ENCODE results near the gene FAM78A. TPM values are rescaled to one million over a fixed set of nuclear protein-coding genes. Genes with fewer than 3 reads are reported as not detected.

The FAM78A gene, protein sequence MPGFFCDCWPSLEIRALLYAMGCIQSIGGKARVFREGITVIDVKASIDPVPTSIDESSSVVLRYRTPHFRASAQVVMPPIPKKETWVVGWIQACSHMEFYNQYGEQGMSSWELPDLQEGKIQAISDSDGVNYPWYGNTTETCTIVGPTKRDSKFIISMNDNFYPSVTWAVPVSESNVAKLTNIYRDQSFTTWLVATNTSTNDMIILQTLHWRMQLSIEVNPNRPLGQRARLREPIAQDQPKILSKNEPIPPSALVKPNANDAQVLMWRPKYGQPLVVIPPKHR
- total RNA-seq (2014; rRNA removed; shearing (Covaris generic)): 0.24 and 2.0 TPM in 2 replicates

DNA sequence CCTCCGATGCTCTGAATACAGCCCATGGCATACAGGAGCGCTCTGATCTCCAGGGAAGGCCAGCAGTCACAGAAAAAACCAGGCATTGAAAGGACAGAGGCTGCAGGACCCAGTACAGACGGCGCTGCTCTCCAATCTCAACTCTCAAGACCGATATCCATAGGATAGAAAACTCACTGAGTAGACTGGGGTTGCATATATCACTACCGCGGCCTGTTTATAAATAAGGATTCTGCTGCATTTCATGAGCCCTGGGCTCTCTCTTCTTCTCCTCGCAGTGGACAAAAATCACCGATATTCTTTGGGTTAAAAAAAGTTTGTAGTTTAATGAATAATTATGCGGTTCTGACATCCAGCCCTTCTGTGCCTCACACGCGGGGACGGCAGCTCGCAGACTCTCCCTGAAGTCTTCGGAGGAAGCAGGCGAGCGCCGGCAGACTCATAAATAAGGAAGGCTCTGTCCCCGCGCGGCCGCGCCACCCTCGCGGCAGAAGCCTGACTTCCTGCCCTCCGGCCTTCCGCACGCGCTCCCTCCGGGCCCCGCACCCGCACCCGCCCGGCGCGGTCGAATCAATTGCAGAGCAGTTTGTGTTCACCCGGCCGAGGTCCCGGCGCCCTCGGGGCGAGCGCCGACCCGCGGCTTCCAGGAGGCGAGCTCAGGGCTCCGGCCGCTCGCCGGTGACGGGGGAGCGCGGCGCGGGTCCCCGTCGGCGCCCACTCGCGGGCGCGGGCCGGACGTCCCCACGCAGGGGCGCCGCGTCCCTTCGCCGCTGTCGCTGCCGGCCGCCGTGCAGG, at the start of gene FAM78A:
Gene FAM78A, minus strand, starts transcription at position 417 of the 795 bp plus-strand sequence. Its CDS starts 331 bp downstream, at position 86.
- DNase-seq (ENCODE audit: low read depth): peak; percentile 38

DNA sequence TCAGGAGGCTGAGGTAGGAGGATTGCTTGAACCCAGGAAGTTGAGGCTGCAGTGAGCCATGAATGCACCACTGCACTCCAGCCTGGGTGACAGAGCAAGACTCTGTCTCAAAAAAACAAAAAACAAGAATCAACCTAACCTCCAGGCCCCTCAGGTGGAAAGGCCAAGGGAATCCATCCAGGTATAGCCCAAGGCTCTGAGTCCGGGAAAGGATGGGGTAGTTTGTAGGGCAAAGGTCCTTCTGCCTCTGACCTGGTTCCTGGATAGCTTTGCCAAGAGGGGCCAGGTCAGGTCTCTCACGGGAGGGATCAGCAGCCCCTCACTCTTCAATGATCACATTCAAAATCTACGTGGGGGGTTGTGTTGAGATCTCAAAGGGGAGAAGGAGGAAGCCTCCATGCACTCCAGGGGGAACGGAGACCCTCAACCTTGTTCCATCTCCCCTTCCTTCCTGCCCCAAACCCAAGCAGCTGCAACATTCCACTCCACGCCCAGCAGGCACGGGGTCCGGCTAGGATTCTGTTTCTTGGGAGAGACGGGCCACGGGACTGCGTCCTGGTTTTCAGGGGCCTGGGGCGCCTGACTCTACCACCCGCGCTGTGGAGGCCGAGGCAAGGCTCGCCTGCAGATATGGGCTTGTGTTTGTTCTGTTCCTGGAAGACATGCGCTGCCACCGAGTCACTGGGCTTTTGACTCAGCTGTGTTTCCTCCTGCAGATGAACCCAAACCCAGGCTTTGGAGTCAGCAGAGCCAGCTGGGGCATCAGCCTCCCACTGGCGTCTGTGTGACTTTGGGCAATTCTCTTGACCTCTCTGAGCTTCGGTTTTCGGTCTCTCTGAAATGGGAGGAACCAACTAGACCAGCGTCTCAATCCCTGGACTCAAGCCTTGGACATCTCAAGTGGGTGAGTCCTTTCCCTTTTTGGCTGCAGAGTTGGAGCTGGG, 48.7 kb upstream of the FAM78A start:
- DNase-seq (ENCODE audit: low read depth): no peak

DNA sequence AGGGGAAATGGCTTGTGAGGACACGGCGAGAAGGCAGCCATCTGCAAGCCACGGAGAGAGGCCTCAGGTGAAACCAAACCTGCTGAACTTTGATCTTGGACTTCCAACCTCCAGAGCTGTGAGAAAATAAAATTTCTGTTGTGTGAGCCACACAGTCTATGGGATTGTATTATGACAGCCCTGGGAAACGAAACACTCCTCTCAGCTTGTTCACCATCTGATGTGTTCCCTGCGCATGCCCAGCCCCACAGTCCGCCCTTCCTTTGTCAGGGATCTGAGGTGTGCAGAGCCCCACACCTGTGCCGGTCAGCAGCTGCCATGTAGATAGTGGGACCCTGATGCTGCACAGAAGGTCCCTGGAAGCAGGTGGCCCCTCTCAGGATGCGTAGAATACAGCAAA, 47.3 kb upstream of the FAM78A start:
- DNase-seq (ENCODE audit: low read depth): no peak

DNA sequence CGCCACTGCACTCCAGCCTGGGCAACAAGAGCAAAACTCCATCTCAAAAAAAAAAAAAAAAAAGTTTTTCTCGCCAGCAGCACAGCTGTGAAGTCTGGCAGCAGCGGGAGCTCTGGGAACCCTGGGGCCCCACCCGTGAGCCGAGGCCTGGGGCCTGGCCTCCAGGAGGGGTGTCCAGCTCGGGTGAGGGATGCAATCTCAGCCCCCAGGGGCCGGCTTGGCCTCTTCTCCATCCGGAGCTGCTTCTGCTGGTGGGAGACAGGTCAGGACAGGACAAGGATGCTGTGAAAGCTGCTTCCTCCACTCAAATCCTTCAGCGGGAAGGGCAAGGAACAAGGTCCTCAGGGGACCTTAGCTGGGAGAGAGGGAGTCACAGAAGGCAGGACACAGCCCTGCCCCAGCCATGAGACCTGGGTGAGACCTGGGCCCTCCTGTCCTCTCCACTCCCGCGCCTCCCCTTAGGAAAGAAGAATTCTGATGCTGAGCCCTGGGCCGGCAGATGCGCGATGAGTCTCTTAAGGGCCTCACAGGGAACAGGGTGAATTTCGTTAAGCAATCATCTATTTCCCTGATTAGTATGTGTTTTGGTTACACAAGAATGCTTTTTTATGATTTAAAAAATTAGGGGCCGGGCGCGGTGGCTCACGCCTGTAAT, 43.8 kb upstream of the FAM78A start:
- no peak for DNase-seq (ENCODE audit: low read depth)

DNA sequence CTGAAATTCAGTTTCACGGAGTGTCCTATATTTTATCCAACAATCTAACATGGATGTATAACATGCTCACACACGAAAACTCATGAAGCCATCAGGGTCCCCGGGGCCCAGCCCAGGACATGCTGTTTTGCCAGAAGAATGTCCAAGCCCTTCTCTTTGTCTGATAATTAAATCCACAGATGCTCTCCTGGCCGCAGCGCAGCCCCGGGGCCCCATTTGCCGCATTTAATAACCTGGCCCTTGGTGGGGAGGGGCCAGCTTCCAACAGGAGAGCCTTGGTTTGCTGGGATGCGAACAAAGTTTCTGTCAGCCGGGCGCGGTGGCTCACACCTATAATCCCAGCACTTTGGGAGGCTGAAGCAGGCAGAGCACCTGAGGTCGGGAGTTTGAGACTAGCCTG, 43.2 kb upstream of the FAM78A start:
- DNase-seq (ENCODE audit: low read depth): no peak

DNA sequence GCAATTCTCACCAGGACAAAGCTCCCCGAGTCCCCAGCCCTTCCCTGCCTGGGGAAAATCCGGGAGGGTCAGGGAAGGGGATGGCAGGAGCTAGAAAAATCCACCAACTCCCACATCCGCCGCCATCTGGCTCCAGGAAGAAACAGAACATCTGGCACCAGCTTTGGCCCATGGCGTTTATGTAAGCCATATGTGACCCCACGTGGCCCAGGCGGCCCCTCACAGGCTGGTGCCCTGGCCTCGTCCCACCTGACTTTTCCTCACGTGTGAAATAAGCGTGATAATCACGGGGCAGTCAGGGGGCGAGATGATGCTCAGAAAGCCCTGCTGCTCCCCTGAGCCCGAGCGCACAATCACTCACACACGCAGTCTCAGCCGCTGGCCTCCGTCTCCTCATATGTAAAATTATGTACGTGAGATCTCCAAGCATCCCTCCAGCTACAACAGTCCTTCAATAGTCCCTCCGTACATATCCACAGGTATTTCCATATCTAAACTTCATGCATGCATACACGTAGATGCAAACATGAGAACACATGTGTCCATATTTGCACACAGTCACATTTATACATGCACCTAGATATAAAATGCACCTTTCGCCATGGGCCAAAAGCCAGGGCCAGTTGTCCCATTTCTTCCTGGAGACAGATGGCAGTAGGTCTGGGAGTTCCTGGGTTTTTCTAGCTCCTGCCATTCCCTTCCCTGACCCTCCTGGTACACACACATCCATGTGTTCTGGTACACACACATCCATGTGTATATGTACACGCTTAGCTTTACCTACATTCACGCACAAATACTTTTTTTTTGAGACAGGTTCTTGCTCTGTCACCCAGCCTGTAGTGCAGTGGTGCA, 42.1 kb upstream of the FAM78A start:
- peak; percentile 46 for DNase-seq (ENCODE audit: low read depth)

DNA sequence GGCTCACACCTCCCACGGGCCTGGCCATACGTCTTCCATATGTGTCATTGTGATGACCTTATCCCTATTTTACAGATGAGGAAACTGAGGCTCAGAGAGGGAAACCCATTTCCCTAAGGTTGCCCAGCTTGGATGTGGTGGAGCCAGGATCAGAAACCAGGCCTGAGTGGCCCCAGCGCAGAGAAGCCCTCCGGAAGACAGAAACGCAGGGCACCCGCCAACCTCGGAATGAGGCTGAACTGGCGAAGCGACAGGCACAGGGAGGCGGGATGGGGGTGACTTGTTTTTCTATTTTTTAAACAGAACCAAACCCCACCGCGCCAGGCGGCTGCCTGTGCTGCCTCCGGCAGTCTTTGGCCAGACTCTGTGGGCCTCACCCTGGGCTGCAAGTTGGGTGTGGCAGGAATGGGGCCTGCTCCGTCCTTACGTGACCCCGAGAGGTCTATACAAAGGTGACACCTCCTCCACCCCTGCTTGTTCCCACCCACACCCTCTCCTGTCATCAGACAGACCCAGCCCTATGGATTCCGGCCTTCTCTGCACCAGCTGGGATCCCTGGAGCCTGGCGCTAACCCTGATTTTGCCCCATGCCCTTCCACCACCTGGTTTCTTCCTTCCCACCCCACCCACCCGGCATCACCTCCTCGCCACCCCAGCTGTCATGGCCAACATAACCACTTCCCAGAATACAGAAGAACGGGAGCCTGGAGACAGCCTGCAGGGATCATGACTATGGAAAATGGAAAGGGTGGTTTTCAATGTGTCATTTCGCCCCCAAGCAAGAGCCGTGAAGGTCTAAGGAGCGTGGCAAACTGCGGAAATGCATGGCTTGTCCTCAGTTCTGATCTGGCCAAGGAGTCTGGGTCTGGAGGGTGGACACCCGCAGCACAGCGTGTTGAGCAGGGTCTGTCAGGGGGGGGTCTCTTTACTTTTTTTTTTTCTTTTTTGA, 36.8 kb upstream of the FAM78A start:
- peak; percentile 30 for DNase-seq (ENCODE audit: low read depth)

DNA sequence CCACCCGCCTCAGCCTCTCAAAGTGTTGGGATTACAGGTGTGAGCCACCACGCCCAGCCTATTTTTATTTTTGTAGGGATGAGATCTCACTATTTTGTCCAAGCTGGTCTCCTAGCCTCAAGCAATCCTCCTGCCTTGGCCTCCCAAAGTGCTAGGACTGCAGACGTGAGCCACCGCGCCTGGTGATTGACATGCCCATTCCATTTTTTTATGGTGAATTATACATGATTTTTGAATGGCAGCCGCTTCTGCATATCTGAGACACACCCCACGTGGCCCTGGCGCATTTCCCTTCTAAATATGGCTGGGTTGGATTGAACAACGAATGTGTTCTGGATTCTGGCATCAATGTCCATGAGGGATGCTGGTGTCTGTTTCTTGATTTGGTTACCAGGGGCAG, 35.9 kb upstream of the FAM78A start:
- no peak for DNase-seq (ENCODE audit: low read depth)

DNA sequence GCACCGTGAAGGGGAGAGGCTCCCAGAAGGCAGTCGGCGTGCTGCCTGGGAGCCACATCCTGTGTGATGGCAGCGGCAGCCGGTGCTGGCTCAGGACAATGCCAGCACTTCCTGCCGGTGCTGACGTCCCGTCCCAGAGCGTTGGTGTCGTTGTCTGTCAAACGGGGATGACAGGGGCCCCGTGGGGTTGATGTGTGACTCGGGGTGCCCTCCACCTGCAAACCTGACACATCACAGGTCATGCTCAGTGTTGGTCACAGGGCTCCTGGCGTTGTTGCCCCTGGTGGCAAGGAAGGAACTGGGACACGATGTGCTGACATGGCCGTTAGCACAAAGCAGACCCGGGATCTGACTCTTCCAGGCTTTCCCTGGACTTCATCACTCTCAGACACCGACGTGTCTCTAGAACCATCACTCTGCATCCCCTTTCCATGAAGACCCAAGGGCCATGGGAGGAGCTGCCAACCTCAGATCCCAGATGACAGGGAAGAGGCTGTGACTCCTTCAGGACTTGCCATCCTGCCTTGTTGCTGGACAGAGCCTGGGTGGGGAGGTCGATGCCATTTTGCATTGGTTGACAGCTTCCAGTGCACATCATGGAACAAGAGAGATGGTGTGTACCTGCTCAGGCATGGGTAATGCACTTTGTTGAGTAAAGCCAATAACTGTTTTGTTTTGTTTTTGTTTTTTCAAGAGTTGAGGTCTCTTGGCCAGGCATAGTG, 34.7 kb upstream of the FAM78A start:
- no peak for DNase-seq (ENCODE audit: low read depth)

DNA sequence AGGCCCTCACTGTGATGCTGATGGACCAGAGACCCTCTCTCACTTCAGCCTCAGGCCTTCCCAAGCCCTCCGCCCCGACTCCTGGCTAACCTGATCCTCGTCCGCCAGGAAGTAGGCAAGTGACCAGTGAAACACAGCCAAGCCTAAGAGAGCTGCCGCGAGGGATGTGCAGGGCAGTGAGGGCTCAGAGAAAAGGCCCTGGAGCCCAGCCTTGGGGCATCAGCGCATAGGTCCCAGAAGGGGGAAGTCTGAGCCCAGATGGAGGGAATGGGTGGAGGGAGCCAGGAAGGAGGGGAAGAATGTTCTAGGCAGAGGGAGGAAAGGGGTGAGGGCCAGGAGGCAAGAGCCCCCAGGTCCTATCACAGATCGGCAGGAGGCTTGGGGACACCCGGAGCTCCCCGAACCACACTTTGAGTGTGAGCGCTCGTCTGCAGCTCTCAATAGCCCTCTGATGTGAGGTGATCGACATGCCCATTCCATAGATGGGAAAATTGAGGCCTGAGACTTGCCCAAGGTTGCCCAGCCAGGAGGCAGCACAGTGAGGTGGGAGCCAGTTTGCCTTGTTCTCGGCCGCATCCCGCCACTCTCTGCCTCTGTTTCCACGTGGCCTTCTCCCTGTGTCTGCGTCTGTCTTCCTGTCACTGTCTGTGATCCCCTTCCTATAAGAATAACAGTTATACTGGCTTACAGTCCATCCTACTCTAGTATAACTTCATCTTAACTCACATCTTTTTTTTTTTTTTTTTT, 33.4 kb upstream of the FAM78A start:
- no peak for DNase-seq (ENCODE audit: low read depth)

DNA sequence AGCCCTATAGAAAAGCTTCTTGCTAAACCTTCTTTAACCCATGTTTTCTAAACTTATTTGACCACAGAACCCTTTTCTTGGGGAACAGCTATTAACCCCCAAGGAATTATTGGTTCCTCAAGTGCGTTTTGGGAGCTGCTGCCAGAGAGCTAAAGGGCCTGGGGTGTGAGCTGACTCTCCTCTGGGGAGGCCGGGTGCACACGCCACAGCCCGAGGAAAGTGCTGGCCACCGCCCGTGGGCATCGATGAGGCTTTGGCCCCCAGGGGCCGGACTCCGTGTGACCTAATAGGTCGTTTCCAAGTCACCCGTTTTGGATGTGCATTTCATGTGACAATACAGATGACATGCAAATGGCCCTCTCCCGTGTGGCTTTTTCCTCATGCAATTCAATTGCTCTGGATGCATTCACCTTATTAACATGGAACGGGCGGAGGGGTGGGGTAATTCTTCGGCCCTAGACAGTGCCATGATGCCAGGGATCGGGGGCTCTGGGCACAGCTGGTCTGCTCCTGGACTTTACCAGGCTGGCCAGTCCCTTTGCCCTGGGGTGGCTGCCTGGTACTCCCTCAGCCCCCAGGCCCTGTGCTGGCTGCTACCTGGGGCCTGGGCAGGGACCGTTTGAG, 32.7 kb upstream of the FAM78A start:
- DNase-seq (ENCODE audit: low read depth): no peak

DNA sequence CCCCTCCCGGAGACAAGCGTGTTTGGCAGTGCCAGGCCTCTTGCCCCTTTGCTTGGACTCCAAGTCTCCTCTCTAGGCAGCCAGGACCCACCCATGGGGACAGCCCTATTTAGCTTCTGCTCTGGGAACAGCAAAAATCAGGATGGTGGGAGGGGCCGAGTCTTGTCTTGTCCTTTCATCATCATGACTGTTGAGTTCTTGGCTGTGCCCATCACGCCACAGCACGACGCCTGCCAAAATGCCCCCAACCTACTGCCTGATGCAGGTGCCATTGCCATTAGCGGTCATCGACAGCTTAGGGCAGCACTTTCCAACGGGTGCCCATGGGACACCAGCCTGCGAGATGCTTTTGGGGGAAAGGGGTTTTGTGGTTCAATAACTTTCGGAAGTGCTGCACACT, 32.1 kb upstream of the FAM78A start:
- no peak for DNase-seq (ENCODE audit: low read depth)

DNA sequence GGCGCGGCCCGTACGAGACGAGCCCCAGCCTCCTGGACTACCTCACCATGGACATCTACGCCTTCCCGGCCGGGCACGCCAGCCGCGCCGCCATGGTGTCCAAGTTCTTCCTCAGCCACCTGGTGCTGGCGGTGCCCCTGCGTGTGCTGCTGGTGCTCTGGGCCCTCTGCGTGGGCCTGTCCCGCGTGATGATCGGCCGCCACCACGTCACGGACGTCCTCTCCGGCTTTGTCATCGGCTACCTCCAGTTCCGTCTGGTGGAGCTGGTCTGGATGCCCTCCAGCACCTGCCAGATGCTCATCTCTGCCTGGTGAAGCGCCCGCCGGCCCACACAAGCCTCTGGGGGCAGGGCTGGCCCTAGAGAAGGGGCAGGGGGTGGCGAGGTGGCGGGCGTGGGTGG, 31.7 kb upstream of the FAM78A start:
- DNase-seq (ENCODE audit: low read depth): no peak

DNA sequence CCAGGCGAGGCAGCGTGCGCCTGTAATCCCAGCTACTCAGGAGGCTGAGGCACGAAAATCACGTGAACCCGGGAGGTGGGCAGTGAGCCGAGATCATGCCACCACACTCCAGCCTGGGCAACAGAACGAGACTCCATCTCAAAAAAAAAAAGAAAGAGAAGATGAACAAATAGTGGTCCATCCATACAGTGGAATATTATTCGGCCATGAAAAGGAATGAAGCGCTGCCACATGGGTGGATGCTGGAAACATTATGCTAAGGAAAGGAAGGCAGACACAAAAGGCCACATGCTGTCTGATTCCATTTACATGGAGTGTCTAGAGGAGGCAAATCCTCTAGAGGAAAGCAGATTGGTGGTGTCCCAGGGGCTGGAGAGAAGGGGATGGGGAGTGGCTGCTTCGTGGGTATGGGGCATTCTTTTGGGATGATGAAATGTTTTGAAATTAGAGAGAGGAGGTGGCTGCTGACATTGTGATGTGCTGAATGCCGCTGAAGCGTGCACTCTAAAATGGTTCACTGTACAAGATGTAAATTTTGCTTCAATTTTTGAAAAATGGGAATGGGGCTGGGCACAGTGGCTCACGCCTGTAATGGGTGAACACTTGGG, 30.2 kb upstream of the FAM78A start:
- no peak for DNase-seq (ENCODE audit: low read depth)

DNA sequence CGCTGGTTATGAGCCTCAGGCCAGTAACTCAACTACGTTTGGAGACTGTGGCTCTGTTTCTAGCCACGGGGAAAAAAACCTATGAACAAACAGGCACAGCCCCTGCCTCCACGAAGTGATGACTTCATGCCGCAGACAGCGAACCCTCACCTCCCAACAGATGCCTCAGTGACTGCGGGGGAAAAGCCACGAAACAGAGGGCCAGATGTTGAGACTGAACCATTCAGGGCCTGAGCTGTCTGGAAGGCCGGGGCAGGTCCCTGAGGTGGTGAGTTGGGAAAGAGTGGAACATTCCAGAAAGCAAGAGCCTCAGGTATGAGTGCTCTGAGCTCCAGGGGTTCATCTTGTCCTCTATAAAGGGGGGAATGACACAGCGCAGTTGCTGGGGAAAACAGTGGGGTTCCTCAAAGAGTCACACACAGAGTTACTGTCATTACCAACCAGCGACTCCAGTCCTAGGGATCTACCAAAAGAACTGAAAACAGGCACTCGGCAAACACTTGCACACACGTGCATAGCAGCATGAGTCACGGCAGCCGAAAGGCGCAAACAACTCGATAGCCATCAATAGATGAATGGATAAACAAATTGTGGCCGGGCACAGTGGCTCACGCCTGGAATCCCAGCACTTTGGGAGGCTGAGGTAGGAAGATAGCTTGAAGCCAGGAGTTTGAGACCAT, 28.5 kb upstream of the FAM78A start:
- no peak for DNase-seq (ENCODE audit: low read depth)

All from RPMI7951 (cell line).